ENCODE results near the gene C1QTNF5. TPM values are rescaled to one million over a fixed set of nuclear protein-coding genes. Genes with fewer than 3 reads are reported as not detected.

C1QTNF5 gene
- total RNA-seq, 1 experiment from 2014 or later, result 0.33 TPM

DNA sequence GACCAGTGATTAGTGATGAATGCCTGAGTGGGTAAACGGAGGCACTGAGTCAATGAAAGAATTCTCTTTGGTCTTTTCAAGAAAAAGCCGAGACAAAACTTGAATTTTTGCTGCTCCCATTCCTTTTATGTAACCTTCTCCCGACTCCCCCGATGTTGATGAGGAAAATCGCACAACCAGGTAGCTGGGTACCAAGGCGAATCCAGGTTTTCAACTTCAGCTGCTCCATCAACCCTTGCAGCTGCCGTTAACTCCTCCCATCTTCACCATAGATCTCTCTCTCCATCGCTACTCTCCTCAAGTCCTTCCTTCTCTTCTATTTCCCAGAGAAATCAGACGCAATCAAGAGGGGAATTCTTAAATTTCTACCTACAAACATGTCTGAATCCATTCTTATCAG, 41.4 kb upstream of the C1QTNF5 start:
- Mint-ChIP-seq H3K4me3 (no peak overlapping the region), H3K36me3 (ENCODE audit: insufficient read depth in 1 of 3, low read depth in 3 of 3) (no peaks in the 10 kb centered on the region), H3K27me3 (ENCODE audit: low read depth) (peaks cover 15% of the 10 kb centered on the region), H3K4me1 (peaks cover 30 to 37% of the 10 kb centered on the region in 2 experiments), H3K27ac (no peak overlapping the region), H3K9me3 (no peaks in the 10 kb centered on the region; a peak in 1 of 5 replicates)
- Histone ChIP-seq H3K9ac (ENCODE audit: extremely low read depth, insufficient read length, low read length) (no peak overlapping the region), H3K23ac (ENCODE audit: insufficient read length, low read depth, low read length) (no peak overlapping the region), H4K8ac (replicated peaks; ENCODE audit: insufficient read length, low read depth, low read length) (no peak overlapping the region), H2BK12ac (ENCODE audit: insufficient read length, low read depth, low read length) (no peak overlapping the region), H4K91ac (ENCODE audit: insufficient read length, low read depth, low read length) (no peak overlapping the region), H3T11ph (ENCODE audit: low read length) (no peak overlapping the region), H2AFZ (ENCODE audit: low read length) (no peak overlapping the region), H3K14ac (ENCODE audit: insufficient read depth, low read length) (no peak overlapping the region), H2BK5ac (ENCODE audit: insufficient read length, low read length) (no peak overlapping the region), H3K79me1 (ENCODE audit: insufficient read depth, low read depth, low read length, poor library complexity, severe bottlenecking) (no peaks in the 10 kb centered on the region), H3K18ac (ENCODE audit: insufficient read length, low read depth, low read length) (no peak overlapping the region), H2AK5ac (ENCODE audit: insufficient read length, low read length) (no peak overlapping the region), H3K27me3 (ENCODE audit: insufficient read depth, low read length) (peaks cover 3% of the 10 kb centered on the region; the same call in 1 of the 2 replicates), H4K20me1 (ENCODE audit: control insufficient read depth, insufficient read depth, insufficient read length) (no peaks in the 10 kb centered on the region), H3K4me1 (ENCODE audit: insufficient read depth, low read length) (peaks cover 3% of the 10 kb centered on the region; the same call in 1 of the 2 replicates), H4K5ac (ENCODE audit: insufficient read length, low read depth, low read length) (no peak overlapping the region), H2BK20ac (ENCODE audit: low read depth, low read length, poor library complexity, severe bottlenecking) (no peak overlapping the region), H2BK120ac (ENCODE audit: low read depth, low read length, poor library complexity, severe bottlenecking) (no peak overlapping the region), H3K4ac (ENCODE audit: low read depth, low read length) (no peak overlapping the region; the same call in 1 of the 2 replicates), H3K79me2 (ENCODE audit: insufficient read depth, low read length) (no peaks in the 10 kb centered on the region), H3K27ac (ENCODE audit: insufficient read length, low read depth, low read length) (no peak overlapping the region), H3K4me2 (ENCODE audit: insufficient read depth, insufficient read length, low read length) (peak overlapping the region; percentile 79), H2BK15ac (ENCODE audit: low read depth, low read length) (no peak overlapping the region), H3K23me2 (ENCODE audit: insufficient read length, low read depth, low read length, poor library complexity, severe bottlenecking) (peaks cover 15% of the 10 kb centered on the region), H3K56ac (ENCODE audit: insufficient read length, low read depth, low read length) (no peak overlapping the region), H3K9me3 (ENCODE audit: control insufficient read depth, low read depth, low read length) (no peaks in the 10 kb centered on the region)
- WGBS (ENCODE audit: extremely low coverage, insufficient read length, low lambda C conversion rate), result no CpG with 5 or more reads among the region's 9 CpGs
- TF ChIP-seq, protein P1, sequence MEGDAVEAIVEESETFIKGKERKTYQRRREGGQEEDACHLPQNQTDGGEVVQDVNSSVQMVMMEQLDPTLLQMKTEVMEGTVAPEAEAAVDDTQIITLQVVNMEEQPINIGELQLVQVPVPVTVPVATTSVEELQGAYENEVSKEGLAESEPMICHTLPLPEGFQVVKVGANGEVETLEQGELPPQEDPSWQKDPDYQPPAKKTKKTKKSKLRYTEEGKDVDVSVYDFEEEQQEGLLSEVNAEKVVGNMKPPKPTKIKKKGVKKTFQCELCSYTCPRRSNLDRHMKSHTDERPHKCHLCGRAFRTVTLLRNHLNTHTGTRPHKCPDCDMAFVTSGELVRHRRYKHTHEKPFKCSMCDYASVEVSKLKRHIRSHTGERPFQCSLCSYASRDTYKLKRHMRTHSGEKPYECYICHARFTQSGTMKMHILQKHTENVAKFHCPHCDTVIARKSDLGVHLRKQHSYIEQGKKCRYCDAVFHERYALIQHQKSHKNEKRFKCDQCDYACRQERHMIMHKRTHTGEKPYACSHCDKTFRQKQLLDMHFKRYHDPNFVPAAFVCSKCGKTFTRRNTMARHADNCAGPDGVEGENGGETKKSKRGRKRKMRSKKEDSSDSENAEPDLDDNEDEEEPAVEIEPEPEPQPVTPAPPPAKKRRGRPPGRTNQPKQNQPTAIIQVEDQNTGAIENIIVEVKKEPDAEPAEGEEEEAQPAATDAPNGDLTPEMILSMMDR (conservative IDR thresholded peaks at IDR 0.05), result no peak
- DNase-seq, result no peak

Measured in H9 (cell line).